ENCODE results near the gene PICALM.
"Not testable (repeated sequence)": the region's sequence is repeated elsewhere in the genome, so short reads cannot be mapped to it uniquely, and the experiment has no call there.

The PICALM gene

DNA sequence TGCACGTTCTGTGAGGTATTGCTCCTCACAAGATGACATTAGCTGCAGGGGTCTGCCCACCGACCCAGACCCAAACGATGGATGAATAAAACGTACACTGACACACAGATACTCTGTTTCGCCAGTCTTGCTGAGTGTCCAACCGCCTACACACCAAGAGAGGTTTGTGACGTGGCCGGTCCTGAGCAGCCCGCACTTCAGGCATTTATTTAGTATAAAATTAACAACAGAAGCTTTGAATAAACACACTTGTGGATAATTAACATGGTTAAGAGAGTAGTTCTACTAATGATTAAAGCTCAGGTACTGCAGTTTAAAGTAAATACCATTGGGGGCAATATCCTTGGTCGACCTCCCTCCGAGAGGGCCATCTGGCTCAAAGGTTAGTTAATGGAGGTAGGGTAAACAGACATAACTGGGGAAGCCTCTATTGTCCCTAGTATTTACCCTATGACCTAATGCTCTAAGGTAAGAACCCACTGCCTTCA is 138.0 kb downstream of the PICALM start:
- no peak for DNase-seq

DNA sequence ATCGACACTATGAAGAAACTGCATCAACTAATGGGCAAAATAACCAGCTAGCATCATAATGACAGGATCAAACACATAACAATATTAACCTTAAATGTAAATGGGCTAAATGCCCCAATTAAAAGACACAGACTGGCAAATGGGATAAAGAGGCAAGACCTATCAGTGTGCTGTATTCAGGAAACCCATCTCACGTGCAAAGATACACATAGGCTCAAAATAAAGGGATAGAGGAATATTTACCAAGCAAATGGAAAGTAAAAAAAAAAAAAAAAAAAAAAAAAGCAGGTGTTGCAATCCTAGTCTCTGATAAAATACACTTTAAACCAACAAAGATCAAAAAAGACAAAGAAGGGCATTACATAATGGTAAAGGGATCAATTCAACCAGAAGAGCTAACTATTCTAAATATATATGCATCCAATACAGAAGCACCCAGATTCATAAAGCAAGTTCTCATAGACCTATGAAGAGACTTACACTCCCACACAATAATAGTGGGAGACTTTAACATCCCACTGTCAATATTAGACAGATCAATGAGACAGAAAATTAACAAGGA is 142.2 kb downstream of the PICALM start:
- DNase-seq = not testable (repeated sequence)

DNA sequence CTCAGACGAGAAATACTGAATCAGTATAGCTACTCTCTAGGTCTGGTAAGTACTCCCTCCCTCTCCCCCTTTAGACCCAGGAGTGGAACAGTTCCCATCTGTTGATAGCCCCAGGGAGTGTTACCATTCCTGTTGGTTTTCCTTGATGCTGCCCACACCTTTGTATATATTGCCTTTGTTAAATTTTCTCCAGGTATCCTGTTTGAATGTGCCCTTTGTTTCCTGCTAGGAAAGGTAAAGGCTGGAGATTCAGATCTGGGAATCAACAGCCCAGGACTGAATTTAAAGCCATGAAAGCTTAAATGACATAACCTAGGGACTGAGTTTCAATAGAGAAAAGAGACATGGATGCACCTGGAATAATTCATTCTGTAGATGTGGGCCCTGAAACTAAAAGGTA is 145.4 kb downstream of the PICALM start:
- no peak for DNase-seq

DNA sequence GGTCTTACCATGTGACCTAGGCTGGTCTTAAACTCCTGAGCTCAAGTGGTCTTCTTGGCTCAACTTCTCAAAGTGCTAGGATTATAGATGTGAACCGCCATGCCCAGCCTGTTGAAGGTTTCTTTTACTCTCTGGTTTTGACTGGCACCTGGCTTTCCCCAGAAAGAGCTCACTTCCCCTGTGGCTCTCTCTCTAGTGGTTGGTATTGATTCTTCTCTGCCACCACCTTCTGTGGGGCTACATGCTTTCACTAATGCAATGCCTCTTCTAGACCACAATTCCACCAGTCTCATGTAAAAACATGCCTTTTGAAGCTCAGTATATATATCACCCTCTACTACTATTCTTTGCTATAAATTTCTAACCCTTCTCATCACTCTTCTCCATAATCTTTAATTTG is 146.5 kb downstream of the PICALM start:
- no peak for DNase-seq

DNA sequence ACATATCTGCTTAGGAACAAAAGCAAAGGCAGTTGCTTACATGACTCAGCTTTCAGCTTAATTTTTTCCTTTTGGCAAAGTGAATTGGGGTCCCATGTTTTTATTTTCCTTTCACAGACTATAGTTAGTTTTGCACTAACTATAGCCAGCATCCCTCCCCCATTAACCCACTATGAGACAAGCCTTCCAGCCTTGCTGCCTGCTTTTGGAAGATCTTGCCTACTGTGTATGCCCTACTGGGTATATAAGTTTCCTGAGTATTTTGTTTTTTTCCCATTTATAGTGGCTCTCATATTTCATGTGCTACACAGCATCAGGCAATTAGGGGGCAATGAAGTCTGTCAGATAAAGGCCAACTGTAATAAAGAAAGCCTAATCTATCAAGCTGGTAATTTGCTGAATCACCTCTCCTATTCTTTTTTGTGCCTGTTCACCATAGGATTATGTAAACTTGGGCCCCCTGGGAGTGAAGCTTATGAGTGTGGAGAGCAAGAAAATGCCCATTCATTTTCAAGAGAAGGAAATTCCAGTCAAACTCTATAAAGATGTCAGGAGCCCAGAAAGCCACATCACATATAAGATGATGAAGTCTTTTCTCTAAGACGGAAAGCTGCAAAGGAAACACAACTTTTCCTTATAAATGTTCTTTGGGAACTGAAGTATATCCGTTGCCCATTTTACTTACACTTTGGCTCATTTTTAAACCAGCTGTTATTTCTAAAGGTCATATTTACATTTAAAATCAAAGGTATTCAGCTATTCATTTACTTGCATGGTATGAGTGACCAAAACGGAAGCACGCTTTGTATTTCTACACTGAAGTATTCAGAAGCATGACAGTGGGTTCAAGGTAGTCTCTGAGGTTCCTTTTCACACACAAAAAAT is 149.7 kb downstream of the PICALM start:
- DNase-seq = peak; percentile 27

DNA sequence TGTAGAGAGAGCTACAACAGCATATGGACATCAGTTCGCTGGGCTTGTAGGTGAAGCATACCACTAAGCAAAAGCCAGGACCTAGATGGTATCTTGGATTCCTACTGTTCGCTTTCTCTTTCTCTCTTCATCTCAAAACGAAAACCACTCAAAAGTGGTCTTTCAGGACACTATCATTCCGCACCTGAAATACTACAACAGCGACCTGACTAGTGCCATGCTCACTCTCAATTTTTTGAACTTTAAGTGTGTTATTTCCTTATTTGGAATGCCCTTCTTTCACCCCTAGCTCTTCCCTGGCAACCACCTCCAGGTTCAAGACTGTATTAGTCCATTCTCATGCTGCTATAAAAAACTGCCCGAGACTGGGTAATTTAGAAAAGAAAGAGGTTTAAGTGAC is 154.5 kb downstream of the PICALM start:
- DNase-seq = no peak

DNA sequence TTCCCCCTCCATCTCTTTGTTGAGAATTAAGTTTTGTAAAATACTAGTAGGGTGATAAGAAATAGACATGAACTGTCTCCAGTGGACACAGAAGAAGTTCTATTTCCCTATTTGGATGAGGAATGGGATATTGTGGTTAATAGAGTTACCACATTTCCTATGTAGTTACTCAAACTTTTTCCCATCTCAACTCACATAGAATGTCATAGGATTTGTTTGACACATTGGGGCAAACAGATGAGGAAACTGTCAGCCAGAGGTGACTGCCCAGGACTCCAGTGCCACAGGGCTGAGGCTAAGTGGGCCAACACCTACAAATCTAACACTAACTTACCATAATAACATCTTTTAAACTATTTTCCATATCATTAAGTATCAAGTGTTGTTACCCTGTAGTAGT is 155.4 kb downstream of the PICALM start:
- DNase-seq = peak; percentile 7

DNA sequence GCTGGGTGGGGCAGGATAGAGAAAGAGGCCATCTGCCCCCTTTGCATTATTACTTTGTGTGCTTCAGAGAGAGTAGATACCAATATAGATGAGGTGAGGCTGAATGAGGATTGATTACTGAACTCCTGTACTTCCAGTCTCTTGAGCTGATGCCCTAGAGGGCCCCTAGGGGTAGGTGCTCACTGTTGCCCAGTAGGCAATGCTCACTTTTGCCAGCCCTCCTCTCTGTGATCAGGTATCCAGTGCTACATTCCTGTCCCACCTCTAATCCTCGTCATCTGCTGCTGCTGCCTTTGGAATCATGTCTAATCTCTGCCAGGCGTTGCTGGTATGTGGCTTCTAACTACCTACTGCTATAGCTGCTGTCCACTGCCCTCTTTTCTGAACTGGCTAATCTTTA is 156.5 kb downstream of the PICALM start:
- no peak for DNase-seq
